ENCODE results near the gene HOXB3.
A peak's percentile ranks its signal among the peaks of the same experiment; 100 is the strongest.

The HOXB3 gene

DNA sequence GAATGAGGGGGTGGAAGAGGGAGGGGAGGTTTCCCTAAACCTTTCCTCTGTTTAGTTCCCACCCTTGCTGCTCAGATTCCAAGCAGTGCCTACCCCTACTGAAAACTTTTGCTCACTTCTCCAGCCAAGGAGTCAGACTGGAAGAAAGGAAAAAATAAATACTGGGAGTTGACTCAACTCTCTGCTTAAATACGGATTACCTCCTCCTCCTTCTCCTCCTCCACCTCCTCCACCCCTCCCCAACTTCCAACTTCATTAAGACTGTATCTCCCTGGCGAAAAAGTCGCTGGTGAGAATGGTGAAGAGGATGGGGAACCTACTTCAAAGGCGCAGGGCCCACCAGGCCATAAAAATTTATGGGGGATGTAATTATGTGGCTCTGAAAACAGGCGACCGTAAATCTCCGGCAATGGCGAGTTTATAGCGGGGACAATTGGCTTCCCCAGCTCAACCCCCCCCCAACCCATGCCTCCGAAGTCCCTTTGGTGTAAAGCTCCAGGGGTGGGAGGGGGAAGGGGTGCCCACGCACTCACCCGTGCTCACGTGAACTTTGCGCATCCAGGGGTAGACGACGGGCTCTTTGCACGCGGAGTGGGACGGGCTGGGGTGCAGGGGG is 12.6 kb downstream of the HOXB3 start (continued):
- no peak for TF ChIP-seq ELK4 (IDR thresholded peaks at IDR 0.05; ENCODE audit: borderline replicate concordance, low read depth, low read length)
- no peak for TF ChIP-seq ZNF292 (tag by site-specific recombination; IDR thresholded peaks at IDR 0.05; ENCODE audit: borderline replicate concordance, low read depth)
- no peak for TF ChIP-seq ZNF16 (tag by site-specific recombination; IDR thresholded peaks at IDR 0.05; ENCODE audit: low read depth)
- TF ChIP-seq ZNF558 (tag by site-specific recombination; IDR thresholded peaks at IDR 0.05): peak; percentile 40; the same call in 1 of the 2 replicates
- no peak for TF ChIP-seq ZNF155 (tag by site-specific recombination; IDR thresholded peaks at IDR 0.05)
- TF ChIP-seq ZNF549 (tag by site-specific recombination; IDR thresholded peaks at IDR 0.05): no peak
- no peak for TF ChIP-seq YY2 (tag by site-specific recombination; IDR thresholded peaks at IDR 0.05)
- TF ChIP-seq OVOL3 (tag by site-specific recombination; IDR thresholded peaks at IDR 0.05): peak; percentile 93; the same call in 1 of the 2 replicates
- no peak for TF ChIP-seq PRDM1 (tag by site-specific recombination; IDR thresholded peaks at IDR 0.05)
- TF ChIP-seq KLF16 (tag by site-specific recombination; IDR thresholded peaks at IDR 0.05): peak; percentile 91
- TF ChIP-seq KLF1 (tag by site-specific recombination; IDR thresholded peaks at IDR 0.05): peak; percentile 68
- no peak for TF ChIP-seq ZNF837 (tag by site-specific recombination; IDR thresholded peaks at IDR 0.05)
- TF ChIP-seq ZNF10 (tag by site-specific recombination; IDR thresholded peaks at IDR 0.05): peak; percentile 93
- TF ChIP-seq ZNF692 (tag by site-specific recombination; IDR thresholded peaks at IDR 0.05): peak; percentile 98
- TF ChIP-seq EGR2 (tag by site-specific recombination; IDR thresholded peaks at IDR 0.05; ENCODE audit: low read depth): peak; percentile 96
- TF ChIP-seq ZSCAN30 (tag by site-specific recombination; IDR thresholded peaks at IDR 0.05): peak; percentile 96
- no peak for TF ChIP-seq ZNF266 (tag by site-specific recombination; IDR thresholded peaks at IDR 0.05; ENCODE audit: low read depth)
- TF ChIP-seq, protein P1, sequence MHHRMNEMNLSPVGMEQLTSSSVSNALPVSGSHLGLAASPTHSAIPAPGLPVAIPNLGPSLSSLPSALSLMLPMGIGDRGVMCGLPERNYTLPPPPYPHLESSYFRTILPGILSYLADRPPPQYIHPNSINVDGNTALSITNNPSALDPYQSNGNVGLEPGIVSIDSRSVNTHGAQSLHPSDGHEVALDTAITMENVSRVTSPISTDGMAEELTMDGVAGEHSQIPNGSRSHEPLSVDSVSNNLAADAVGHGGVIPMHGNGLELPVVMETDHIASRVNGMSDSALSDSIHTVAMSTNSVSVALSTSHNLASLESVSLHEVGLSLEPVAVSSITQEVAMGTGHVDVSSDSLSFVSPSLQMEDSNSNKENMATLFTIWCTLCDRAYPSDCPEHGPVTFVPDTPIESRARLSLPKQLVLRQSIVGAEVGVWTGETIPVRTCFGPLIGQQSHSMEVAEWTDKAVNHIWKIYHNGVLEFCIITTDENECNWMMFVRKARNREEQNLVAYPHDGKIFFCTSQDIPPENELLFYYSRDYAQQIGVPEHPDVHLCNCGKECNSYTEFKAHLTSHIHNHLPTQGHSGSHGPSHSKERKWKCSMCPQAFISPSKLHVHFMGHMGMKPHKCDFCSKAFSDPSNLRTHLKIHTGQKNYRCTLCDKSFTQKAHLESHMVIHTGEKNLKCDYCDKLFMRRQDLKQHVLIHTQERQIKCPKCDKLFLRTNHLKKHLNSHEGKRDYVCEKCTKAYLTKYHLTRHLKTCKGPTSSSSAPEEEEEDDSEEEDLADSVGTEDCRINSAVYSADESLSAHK (tag by site-specific recombination; IDR thresholded peaks at IDR 0.05): peak; percentile 98
- TF ChIP-seq ZFP69B (tag by site-specific recombination; IDR thresholded peaks at IDR 0.05): peak; percentile 99
- TF ChIP-seq, protein P2, sequence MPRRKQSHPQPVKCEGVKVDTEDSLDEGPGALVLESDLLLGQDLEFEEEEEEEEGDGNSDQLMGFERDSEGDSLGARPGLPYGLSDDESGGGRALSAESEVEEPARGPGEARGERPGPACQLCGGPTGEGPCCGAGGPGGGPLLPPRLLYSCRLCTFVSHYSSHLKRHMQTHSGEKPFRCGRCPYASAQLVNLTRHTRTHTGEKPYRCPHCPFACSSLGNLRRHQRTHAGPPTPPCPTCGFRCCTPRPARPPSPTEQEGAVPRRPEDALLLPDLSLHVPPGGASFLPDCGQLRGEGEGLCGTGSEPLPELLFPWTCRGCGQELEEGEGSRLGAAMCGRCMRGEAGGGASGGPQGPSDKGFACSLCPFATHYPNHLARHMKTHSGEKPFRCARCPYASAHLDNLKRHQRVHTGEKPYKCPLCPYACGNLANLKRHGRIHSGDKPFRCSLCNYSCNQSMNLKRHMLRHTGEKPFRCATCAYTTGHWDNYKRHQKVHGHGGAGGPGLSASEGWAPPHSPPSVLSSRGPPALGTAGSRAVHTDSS (tag by site-specific recombination; IDR thresholded peaks at IDR 0.05): peak; percentile 97
- TF ChIP-seq FEZF1 (tag by site-specific recombination; IDR thresholded peaks at IDR 0.05): peak; percentile 98
- TF ChIP-seq, protein P3, sequence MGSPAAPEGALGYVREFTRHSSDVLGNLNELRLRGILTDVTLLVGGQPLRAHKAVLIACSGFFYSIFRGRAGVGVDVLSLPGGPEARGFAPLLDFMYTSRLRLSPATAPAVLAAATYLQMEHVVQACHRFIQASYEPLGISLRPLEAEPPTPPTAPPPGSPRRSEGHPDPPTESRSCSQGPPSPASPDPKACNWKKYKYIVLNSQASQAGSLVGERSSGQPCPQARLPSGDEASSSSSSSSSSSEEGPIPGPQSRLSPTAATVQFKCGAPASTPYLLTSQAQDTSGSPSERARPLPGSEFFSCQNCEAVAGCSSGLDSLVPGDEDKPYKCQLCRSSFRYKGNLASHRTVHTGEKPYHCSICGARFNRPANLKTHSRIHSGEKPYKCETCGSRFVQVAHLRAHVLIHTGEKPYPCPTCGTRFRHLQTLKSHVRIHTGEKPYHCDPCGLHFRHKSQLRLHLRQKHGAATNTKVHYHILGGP (tag by site-specific recombination; IDR thresholded peaks at IDR 0.05): peak; percentile 77
- TF ChIP-seq ZNF404 (tag by site-specific recombination; IDR thresholded peaks at IDR 0.05): no peak
- TF ChIP-seq ZNF248 (tag by site-specific recombination; IDR thresholded peaks at IDR 0.05): no peak
- peak; percentile 96 for TF ChIP-seq OSR2 (tag by site-specific recombination; IDR thresholded peaks at IDR 0.05)
- peak; percentile 89 for TF ChIP-seq GFI1B (tag by site-specific recombination; IDR thresholded peaks at IDR 0.05)
- TF ChIP-seq ZFP41 (tag by site-specific recombination; IDR thresholded peaks at IDR 0.05; ENCODE audit: borderline replicate concordance): no peak
- TF ChIP-seq ZFHX2 (tag by site-specific recombination; conservative IDR thresholded peaks at IDR 0.05): peak; percentile 97
- TF ChIP-seq REST (tag by site-specific recombination; IDR thresholded peaks at IDR 0.05): 0 out of 2 replicates have a peak, but pooled peaks have one; percentile 16
- no peak; the same call in 1 of the 2 replicates for TF ChIP-seq MYNN (tag by site-specific recombination; IDR thresholded peaks at IDR 0.05; ENCODE audit: borderline replicate concordance)

Data from HEK293 (cell line).